NCI-H1417 treated with DMSO at 0.1 percent for 48 hours (cell line): ENCODE results near the gene KCNN2.
A peak's percentile ranks its signal among the peaks of the same experiment; 100 is the strongest.

ENCODE experiments used
- DNase-seq: peaks from one replicate; lab custom pipeline; 2025; lab: John Stamatoyannopoulos, UW

The KCNN2 gene

DNA sequence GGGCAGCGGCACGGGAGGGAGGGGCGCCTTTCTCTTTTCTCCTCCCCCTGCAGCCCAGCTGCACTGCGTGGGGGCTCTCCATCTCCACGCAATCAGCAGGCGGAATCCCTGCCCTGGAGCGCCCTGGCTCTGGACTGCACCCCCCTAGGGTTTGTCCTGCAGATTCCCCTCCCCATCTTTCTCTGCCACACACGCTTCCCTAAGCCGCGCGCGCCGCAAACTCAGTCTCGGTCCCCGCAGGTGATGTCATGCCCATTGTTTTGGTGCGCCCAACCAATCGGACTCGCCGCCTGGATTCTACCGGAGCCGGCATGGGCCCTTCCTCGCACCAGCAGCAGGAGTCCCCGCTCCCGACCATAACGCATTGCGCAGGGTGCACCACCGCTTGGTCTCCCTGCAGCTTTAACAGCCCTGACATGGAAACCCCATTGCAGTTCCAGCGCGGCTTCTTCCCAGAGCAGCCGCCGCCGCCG is at the start of gene KCNN2:
Gene KCNN2 (plus strand): TSS at position 347 of the 473 bp plus-strand sequence. CDS start 70 bp downstream, at position 417.
- DNase-seq, result peak; percentile 44

DNA sequence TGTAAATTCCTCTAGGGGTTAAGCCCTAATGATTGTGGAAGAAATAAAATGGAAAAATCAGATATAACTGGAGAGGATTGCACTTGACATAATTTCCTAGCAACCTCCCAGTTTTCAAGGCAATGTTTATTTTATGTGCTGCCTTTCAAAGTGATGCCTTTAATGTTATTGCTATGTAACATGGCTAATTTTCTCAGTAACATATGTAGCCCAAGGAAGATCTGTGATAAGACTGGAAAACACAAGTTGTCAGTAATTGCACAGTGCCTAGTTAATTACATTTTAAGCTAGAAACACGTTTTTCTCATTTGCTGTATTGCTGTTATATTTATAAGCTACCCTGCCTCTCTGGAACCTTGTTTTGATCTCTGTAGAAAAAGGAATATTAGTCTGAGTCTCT is 49.2 kb upstream of the KCNN2 start:
- no peak for DNase-seq

DNA sequence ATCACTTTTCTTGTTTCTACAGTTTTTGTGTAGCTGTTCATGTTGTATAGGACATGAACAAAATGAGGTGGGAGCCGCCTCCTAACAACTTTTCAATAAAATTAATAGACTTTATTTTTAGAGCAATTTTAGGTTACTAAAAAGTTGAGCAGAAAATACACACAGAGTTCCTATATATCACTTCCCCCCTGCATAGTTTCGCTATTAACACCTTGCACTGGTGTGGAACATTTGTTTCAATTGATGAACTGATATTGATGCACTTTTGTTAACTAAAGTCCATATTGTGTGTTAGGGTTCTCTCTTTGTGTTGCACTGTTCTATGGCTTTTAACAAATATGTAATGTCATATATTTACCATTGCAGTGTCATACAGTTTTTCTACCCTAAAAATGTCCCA is 47.8 kb upstream of the KCNN2 start:
- no peak for DNase-seq

DNA sequence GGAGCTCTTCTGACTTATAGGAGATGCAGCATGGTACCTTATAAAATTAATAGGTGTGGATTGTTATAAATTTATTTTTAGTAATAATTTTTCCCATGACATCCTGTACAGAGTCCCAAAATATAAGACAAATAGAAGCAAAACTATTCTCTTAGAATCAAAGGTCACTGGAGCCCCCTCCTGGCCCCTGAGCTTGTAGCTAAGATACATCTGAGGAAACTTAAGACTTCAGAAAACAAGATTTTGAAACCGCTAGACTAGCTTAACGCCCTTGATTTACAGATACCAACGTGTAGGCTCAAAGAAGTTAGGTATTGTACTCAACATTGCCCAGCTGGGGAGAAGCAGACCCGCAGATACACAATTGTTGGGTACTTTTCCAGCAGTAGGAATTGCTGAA is 45.7 kb upstream of the KCNN2 start:
- DNase-seq, result no peak

DNA sequence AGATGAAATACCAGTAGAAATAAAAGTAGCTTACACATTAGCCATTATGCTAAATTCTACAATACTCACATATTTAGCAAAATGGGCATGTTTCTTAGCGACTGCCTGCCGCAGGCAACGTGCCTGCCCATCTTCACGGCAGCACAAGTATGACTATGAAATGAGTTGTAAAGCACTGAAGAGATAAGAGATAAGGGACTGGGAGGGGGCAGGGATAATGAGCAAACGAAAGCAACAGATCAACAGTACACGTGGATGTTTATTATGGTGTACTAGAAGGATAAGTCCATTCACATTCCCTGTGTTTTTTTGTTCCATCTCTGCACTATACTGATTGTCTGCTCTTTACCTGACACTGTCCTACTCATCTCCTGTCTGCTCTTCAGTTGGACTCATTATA is 44.1 kb upstream of the KCNN2 start:
- DNase-seq, result no peak

DNA sequence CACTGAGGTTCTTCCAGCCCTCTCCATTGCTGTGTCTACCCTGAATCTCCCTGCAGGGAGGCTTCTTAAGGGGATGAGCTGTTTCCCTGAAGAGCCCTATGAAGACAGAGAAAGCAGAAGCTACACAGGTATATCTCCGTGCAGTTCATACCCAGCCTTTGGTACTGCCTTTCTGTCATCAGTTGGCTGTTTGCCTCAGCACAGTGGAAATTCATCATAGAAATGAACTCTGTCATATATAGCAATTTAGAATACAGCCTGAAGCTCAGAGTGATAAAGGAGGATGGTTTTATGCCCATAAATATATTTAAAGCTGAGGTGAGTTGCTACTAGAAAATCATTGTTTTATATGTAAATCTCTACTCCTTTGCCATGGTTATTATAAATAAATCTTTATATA is 42.6 kb upstream of the KCNN2 start:
- no peak for DNase-seq

DNA sequence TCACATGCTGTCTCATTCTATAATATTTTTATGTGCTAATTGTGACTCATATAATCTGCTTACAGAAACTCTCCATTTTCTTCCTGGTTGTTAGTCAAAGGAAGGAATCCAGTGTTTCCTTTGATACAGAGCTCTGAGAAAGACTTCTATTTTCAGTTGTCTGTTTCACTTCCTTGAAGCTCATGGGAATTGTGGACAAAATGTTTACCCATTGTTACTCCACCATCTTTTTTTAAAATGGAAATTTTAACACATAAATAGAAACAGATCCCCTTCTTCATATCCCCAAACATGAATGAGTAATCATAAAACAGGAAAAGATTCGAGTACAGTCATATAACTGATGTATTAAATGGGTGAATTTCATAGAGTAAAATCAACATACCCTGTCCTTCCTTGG is 42.0 kb upstream of the KCNN2 start:
- no peak for DNase-seq

DNA sequence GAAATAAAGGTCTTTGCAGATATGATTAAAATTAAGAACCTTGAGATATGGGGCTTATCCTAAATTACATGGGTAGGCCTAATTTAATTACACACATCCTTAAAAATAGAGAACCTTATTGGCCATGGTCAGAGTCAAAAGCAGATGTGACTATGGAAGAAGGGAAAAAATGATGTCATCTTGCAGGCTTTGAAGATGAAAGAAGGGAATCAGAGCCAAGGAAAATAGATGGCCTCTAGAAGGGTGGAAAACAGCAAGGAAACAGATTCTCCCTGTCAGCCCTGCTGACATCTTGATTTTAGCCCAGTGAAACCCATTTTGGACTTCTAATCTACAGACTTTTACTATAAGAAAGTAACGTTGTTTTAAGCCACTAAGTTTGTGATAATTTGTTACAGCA is 37.6 kb upstream of the KCNN2 start:
- DNase-seq, result no peak

DNA sequence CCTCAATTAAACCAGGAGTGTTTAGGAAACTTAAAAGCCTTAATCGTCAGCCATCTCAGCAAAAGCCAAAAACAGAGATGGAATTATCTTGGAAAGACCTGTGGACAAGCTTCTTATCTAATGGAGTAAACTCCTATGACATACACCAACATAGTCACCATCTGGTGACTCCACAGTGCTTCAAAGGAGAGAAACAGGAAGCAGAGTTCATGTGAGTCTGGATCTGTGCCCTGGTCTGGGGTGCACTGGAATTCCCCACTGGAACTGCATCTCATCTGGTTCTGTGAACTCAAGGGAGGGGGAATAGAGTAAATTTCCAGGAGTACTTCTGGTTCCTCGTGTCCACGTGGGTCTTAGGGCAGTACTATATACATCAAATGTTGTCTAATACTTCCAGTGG is 36.3 kb upstream of the KCNN2 start:
- no peak for DNase-seq

DNA sequence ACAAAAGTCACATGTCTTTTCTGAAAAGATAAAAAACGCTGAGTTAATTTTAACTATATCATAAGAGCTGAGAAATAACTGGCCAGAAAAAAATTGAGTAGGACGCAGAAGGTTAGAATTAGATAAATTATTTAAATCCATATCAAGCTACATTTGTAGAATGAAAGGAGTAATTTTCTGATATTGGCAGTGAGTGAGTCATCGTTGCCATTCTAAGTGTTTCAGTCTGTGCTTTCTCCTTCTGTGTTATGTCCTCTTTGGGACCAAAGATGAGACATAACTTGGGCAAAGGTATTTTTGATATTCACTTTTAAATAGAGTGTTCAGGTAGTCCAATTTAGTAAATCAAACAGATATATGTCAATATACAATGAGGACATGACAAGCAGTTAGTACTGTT is 34.4 kb upstream of the KCNN2 start:
- no peak for DNase-seq

DNA sequence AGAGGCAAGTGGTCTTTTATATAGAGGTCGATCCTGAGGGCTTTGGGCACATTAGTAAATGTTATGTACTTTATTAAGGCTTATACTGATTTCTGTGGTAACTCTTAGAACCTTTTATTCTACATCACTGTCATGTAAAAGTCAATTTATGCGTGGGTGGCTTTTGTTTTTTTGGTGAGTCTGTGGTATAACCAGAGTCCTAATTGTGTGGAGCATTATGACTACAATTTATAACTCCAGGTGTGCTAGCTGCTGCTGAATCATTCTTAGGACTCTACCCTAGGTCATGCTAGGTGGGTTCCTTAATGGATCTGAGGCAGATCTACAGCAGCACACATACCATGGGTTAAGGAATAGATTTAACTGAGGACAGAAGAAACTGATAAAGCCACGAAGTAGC is 33.9 kb upstream of the KCNN2 start:
- no peak for DNase-seq

DNA sequence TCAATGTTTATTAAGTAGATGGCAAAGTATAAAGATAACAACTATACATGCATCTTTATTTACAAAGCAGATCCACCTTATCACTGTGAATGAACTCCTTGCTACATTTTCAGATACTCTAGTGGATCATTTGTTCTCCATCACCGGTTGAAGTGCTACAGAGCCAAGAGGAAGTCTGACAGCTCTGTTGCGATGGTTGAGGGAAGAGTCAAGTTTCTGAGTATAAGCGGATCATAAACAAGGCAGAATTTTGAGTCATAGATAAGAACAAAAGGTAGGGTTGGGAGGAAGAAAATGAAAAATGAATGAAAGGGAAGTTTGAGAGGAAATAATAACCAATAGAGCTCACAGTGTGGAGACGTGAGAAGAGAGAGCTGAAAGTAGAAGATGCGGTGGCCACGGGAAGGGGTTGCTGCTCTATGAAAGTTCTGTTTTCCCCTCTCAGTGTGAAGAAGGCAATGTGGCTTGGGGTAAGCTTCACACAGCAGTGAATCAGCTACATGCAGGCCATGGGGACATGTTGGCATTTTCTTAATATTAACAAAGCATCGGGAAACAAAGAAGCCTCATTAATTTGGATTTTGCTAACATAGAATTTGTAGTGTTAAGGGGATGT is 30.8 kb upstream of the KCNN2 start:
- DNase-seq, result no peak

DNA sequence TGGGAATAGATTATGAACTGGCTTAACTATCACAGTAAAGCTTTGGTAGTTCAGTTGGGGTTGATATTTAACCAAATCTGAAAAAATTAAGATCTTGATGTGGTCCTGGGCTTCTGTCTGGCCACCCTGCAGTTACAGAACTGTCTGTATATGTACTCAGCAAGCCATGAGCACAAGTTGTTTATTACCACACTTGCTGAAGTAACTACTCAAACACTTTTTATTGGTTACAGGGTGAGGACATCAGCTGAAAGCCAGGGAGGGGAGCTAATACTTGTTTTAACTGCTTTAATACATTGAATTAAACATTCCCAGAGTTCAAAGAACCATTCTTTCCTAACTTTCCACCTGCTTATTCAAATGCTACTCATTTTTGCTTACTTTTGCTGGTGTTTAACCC is 29.4 kb upstream of the KCNN2 start:
- no peak for DNase-seq

DNA sequence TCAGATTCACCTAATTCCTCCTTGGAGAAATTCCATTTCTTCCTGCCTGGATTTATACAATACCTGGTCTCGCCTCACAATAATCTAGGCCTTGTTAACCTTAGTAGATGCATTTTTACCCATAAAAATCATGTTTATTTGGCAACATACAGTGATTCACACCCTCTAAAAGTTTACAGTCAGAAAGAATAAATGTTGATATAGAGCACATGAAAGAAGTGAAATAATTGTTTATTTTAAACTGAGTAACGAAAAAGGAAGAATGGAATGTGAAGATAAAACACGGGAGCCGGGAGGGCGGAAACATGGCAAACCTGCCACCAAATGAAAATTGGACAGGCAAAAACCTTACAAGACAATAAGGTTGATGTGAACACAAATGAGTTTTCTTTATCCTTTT is 28.9 kb upstream of the KCNN2 start:
- no peak for DNase-seq

DNA sequence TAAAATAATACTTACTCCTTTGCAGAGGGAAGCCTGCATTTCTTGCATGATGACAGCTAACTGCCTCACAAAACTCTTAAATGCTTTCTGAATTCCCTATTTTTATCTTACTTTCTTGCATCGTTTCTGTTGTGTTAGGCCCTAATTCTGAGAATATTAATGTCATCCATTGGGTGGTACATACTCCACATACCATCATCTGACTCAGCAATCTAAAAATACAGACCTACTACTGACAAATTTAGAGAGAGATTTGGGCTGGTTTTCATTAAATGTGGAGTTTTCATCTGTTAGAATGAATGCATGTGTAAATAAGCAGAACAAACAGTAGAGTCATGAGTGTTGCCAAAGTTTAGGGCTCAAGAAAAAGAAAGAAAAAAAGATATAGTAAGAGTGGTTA is 26.5 kb upstream of the KCNN2 start:
- no peak for DNase-seq

DNA sequence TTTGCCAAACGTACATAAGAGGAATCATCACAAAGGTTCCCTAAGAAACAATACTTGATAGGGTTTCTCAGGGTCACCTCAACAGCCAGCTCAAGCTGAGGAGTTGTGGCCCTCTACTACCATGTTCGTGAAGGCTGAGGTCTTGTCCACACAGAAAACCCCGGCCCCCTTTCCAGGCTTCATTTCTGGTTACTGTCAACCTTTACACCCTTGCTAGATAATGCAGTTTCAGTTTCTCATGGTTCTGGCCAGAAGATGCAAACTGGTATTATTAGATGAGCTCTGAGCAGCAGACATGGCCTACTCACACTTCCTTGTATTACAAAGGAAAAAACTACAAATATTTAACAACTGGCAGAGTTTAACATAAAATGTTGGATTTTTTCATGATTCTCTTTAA is 22.8 kb upstream of the KCNN2 start:
- no peak for DNase-seq

DNA sequence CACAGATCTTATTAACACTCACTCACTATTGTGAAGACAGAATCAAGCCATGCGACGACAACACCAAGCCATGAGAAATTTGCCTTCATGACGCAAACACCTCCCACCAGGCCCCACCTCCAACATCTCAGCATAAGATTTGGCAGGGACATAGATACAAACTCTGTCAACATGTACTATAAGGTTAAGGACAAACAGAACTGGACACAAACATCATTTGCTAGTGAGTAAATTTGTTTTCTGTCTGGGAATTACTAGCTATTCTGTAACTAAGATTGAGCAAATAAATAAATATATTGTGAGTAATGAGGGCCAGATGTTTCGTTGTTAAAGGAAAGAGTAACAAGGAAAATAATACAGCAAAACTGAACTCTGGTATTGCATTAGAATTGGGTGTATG is 15.7 kb upstream of the KCNN2 start:
- DNase-seq, result no peak

DNA sequence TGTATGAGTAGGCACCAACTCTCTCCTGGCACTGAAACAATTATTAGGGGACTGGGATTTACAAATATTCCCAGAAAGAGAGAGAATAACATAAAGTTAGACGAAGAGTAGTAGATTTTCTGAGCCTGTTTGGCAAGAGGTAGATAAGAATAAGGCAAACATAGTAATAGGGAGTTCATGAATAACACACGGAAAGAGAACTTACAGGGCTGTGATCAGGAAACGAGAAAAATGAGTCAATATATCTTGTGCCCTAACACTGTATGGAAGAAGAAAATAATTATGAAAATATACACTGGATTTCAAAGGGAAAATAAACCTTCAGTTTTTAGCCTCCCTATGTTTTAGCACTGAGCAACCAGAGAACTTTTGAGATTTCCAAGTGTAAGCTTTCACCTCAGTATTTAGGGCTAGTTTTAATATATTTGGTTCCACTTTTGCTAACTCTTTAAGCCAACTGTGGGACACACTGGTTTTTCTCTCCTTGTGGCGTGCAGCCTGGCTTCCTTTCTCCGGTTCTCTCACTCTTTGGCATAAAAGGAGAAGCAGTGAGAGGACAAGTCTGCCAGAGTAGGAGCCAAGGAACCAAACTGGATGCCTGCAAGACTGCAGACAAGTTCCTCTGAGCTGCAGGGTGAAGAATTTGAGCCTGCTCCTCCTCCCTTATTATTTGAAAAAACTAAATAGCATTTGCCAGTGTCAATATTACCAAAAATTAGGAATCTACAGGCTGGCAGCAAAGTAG is 6.6 kb upstream of the KCNN2 start:
- no peak for DNase-seq

DNA sequence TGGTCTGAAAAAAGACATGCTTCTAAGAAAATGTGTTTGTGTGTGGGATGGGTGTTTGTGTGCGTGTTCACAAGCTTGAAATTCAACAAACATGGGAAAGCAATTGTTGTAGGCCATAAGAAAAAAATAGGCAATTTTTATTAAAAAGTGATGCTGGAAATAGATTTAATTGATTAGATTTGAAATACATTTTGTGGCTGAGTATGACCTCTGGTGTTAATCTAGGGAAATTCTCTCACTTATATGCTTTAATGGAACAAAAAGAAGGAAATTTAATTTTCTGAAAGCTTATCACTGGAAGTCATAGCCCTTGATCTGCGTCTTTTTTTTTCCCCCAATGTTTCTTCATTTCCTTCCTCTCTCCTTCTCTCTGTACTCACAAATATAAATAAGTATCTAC is 3.5 kb upstream of the KCNN2 start:
- DNase-seq, result no peak

DNA sequence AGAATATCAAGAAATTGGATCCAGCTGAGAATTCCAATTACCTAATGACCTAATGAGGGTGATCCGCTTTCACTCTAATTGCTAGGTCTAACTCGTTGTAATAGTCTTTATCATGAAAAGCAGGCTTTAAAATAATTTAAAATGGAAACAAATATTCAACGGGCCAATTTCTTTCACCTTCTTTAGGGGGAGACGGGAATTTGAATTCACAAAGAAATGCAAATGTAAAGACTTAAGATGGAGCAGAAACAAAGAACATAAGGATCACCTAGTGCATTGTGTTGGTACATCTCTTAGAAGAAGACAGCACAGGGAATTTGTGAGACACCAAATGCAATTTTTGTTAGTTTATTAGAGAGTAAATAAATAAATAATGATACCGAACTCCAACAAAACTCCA is 1.5 kb upstream of the KCNN2 start:
- no peak for DNase-seq

DNA sequence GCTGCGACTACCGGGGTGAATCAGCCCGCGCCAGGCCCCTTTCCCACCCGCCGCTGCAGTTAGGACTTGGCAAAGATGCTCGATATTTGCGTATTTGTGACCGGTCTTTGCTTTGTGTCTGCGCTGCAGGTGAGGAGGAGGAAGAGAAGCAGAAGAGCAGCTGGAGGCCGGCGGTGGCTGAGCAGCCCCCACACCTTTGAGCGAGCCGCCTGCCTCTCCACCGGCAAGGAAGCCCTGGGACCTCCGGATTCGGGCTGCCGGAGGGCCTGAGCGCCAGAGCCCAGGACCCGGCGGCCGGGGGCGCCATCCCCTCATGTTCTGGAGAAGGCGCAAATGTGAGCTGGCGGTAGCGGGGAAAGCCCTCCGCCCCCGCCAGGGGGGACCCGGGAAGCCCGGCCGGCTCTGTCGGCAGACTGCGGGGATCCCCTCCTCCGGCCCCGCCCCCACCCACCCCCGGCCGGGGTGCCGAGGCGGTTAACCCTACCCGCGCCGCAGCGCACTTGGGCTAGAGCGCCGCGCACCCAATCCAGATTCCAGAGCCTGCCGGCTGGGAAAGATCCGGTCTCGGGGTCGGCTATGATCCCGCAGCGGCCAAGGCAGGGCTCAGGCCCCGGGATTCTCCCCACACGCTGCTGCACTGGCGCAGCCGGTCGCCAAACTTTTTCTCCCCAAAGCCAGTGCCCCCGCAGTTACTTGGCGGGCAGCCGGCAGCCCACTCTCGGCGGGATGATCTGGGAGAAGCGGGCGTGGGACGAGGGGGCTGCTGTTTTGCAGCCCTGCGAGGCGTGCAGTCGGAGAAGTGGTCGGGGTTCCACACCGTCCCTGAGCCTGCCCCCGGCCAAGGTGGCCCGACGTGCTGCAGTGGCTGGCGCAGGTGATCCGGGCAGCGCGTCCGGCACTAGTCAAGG is 800 bp upstream of the KCNN2 start:
- DNase-seq, result no peak

DNA sequence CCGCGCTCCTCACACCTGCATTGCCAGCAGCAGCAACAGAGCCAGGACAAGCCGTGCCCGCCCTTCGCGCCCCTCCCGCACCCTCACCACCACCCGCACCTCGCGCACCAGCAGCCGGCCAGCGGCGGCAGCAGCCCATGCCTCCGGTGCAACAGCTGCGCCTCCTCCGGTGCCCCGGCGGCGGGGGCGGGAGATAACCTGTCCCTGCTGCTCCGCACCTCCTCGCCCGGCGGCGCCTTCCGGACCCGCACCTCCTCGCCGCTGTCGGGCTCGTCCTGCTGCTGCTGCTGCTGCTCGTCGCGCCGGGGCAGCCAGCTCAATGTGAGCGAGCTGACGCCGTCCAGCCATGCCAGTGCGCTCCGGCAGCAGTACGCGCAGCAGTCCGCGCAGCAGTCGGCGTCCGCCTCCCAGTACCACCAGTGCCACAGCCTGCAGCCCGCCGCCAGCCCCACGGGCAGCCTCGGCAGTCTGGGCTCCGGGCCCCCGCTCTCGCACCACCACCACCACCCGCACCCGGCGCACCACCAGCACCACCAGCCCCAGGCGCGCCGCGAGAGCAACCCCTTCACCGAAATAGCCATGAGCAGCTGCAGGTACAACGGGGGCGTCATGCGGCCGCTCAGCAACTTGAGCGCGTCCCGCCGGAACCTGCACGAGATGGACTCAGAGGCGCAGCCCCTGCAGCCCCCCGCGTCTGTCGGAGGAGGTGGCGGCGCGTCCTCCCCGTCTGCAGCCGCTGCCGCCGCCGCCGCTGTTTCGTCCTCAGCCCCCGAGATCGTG is 517 bp downstream of the KCNN2 start:
- no peak for DNase-seq
